NB4 (cell line): ENCODE data around the gene IL17RC.
"Not testable (repeated sequence)": the region's sequence is repeated elsewhere in the genome, so short reads cannot be mapped to it uniquely, and the experiment has no call there.

ENCODE experiments used
- DNase-seq: peaks from one replicate; pipeline ENCODE4 v3.0.0; 2010; ENCODE audit warnings: low read depth
- H3K4me3 ChIP-seq: one replicate; pipeline ENCODE4 v1.5.1; 2011; ENCODE audit warnings: mild to moderate bottlenecking, low read depth, low read length, moderate library complexity
- MAX ChIP-seq: IDR thresholded peaks from 2 replicates; pipeline ENCODE4 v1.6.1; 2011; ENCODE audit warnings: low read depth, low read length
- MYC ChIP-seq: IDR thresholded peaks from 2 replicates; pipeline ENCODE4 v1.6.1; 2011; ENCODE audit warnings: low read depth, low read length
- POLR2A ChIP-seq: IDR thresholded peaks from 2 replicates; pipeline ENCODE4 v1.6.1; 2011; ENCODE audit warnings: mild to moderate bottlenecking; ENCODE audit not compliant: insufficient read length; ENCODE audit errors: extremely low read depth
- TF ChIP-seq, protein P1 (sequence below): IDR thresholded peaks from one replicate; pipeline ENCODE4 v1.5.1; 2012; ENCODE audit warnings: low read depth, low read length

Gene IL17RC

GRCh38 chr3:9916734-9917680 is at the start of gene IL17RC:
Gene IL17RC (plus strand): TSS chr3:9917098. CDS start chr3:9917316, 218 bp downstream.
- DNase-seq = peak; percentile 59
- TF ChIP-seq POLR2A (no peak), MAX (no peak), MYC (no peak)
- TF ChIP-seq, protein P1, sequence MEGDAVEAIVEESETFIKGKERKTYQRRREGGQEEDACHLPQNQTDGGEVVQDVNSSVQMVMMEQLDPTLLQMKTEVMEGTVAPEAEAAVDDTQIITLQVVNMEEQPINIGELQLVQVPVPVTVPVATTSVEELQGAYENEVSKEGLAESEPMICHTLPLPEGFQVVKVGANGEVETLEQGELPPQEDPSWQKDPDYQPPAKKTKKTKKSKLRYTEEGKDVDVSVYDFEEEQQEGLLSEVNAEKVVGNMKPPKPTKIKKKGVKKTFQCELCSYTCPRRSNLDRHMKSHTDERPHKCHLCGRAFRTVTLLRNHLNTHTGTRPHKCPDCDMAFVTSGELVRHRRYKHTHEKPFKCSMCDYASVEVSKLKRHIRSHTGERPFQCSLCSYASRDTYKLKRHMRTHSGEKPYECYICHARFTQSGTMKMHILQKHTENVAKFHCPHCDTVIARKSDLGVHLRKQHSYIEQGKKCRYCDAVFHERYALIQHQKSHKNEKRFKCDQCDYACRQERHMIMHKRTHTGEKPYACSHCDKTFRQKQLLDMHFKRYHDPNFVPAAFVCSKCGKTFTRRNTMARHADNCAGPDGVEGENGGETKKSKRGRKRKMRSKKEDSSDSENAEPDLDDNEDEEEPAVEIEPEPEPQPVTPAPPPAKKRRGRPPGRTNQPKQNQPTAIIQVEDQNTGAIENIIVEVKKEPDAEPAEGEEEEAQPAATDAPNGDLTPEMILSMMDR = no peak
- peak within 1 kb of the TSS; percentile 65 for H3K4me3 ChIP-seq

- H3K4me3 ChIP-seq = no peak overlapping the region
- no peak for TF ChIP-seq POLR2A
- no peak for TF ChIP-seq MAX
- no peak for TF ChIP-seq MYC
- TF ChIP-seq, protein P1 = no peak
- no peak for DNase-seq
Measured at GRCh38 chr3:9867106-9867505, 49.8 kb upstream of the IL17RC start.

- H3K4me3 ChIP-seq = no peak overlapping the region
- TF ChIP-seq, protein P1 = no peak
- no peak for TF ChIP-seq MAX
- TF ChIP-seq MYC = no peak
- TF ChIP-seq POLR2A = no peak
- no peak for DNase-seq
Measured at GRCh38 chr3:9869955-9870354, 46.9 kb upstream of the IL17RC start.

DNA sequence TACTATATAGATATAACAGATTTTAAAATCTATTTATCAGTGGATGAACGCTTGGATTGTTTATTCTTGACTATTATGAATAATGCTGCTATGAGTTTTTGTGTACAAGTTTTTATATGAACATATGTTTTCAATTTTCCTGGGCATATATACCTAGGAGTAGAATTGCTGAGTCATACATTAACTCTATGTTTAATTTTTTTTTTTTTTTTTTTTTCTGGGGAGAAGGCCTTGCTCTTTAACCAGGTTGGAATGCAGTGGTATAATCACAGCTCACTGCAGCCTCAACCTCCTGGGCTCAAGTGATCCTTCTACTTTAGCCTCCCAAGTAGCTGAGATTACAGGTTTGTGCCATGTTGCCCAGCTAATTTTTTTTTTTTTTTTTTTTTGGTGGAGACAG is 45.9 kb upstream of the IL17RC start:
- DNase-seq = no peak
- no peak overlapping the region for H3K4me3 ChIP-seq
- no peak for TF ChIP-seq MYC
- no peak for TF ChIP-seq MAX
- TF ChIP-seq, protein P1 = no peak
- no peak for TF ChIP-seq POLR2A

DNA sequence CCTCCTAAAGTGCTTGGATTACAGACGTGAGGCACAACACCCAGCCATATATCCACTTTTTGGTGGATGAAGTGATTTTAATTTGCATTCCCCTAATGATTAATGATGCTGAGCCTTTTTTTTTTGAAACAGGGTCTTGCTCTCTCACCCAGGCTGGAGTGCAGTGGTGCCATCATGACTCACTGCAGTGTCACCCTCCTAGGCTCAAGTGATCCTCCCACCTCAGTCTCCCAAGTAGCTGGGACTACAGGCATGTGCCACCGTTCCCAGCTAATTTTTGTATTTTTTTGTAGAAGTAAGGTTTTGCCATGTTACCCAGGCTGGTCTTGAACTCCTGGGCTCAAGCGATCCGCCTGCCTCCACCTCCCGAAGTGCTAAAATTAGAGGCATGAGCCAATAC is 44.8 kb upstream of the IL17RC start:
- not testable (repeated sequence) for DNase-seq, H3K4me3 ChIP-seq

DNA sequence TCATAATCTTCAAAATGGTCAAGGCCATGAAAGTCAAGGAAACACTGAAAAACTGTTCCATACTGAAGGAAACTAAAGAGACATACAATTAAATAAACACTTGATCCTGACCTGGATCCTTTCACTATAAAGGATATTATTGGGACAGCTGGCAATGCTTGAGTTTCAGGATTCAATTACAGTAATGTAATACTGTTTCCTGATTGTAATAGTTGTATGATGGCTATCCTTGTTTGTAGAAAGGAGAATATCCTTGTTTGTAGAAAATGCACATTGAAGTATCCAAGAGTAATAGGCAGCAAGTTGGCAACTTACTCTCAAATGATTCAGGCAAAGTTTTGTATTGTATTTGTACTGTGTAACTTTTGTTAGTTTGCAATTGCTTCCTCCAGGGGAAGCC is 41.5 kb upstream of the IL17RC start:
- no peak overlapping the region for H3K4me3 ChIP-seq
- no peak for TF ChIP-seq MAX
- TF ChIP-seq, protein P1 = no peak
- no peak for TF ChIP-seq POLR2A
- no peak for TF ChIP-seq MYC
- DNase-seq = no peak

GRCh38 chr3:9876255-9876654 is 40.6 kb upstream of the IL17RC start:
- not testable (repeated sequence) for DNase-seq, H3K4me3 ChIP-seq
